ENCODE measurements around the gene LRRC45.

Gene LRRC45

GRCh38 chr17:82018989-82019689 lies 4.0 kb upstream of the LRRC45 start:
- H3K9me3 ChIP-seq (ENCODE audit: control insufficient read depth in 5 of 5, low read length in 5 of 5): no peaks in the 10 kb centered on the region
- peak overlapping the region in 1 of 5 donors; percentile 81 for H3K9ac ChIP-seq (ENCODE audit: low read length in 5 of 5)
- no peak overlapping the region for H3K4me3 ChIP-seq (ENCODE audit: low read depth in 1 of 5, low read length in 5 of 5)
- no peak overlapping the region for H3K27ac ChIP-seq (ENCODE audit: low read depth, low read length)
- H3K27me3 ChIP-seq (ENCODE audit: control insufficient read depth in 5 of 5, insufficient read depth in 4 of 5, low read length in 5 of 5): peaks cover 0 to 2% (median 0%) of the 10 kb centered on the region in 5 donors
- H3K4me1 ChIP-seq (ENCODE audit: control insufficient read depth in 5 of 5, insufficient read depth in 5 of 5, low read length in 5 of 5): peaks cover 6 to 32% (median 27%) of the 10 kb centered on the region in 5 donors
- H3K36me3 ChIP-seq (ENCODE audit: control insufficient read depth in 5 of 5, insufficient read depth in 5 of 5, low read length in 5 of 5): peaks cover 0 to 22% (median 11%) of the 10 kb centered on the region in 5 donors

- H3K27me3 ChIP-seq (ENCODE audit: control insufficient read depth in 5 of 5, insufficient read depth in 4 of 5, low read length in 5 of 5): peaks cover 0 to 2% (median 0%) of the 10 kb centered on the region in 5 donors
- no peak overlapping the region for H3K4me3 ChIP-seq (ENCODE audit: low read depth in 1 of 5, low read length in 5 of 5)
- no peak overlapping the region for H3K27ac ChIP-seq (ENCODE audit: low read depth, low read length)
- H3K36me3 ChIP-seq (ENCODE audit: control insufficient read depth in 5 of 5, insufficient read depth in 5 of 5, low read length in 5 of 5): peaks cover 0 to 22% (median 11%) of the 10 kb centered on the region in 5 donors
- peaks cover 6 to 35% (median 31%) of the 10 kb centered on the region in 5 donors for H3K4me1 ChIP-seq (ENCODE audit: control insufficient read depth in 5 of 5, insufficient read depth in 5 of 5, low read length in 5 of 5)
- H3K9ac ChIP-seq (ENCODE audit: low read length in 5 of 5): peak overlapping the region in 1 of 5 donors; percentile 81
- no peaks in the 10 kb centered on the region for H3K9me3 ChIP-seq (ENCODE audit: control insufficient read depth in 5 of 5, low read length in 5 of 5)
Observed at GRCh38 chr17:82019690-82020571, 3.2 kb upstream of the LRRC45 start.

GRCh38 chr17:82020572-82021106 lies 2.5 kb upstream of the LRRC45 start:
- Histone ChIP-seq H3K27ac (ENCODE audit: low read depth, low read length) (no peak overlapping the region), H3K9ac (ENCODE audit: low read length in 5 of 5) (no peak overlapping the region), H3K4me1 (ENCODE audit: control insufficient read depth in 5 of 5, insufficient read depth in 5 of 5, low read length in 5 of 5) (peaks cover 6 to 35% (median 31%) of the 10 kb centered on the region in 5 donors), H3K27me3 (ENCODE audit: control insufficient read depth in 5 of 5, insufficient read depth in 4 of 5, low read length in 5 of 5) (peaks cover 0 to 2% (median 0%) of the 10 kb centered on the region in 5 donors), H3K36me3 (ENCODE audit: control insufficient read depth in 5 of 5, insufficient read depth in 5 of 5, low read length in 5 of 5) (peaks cover 0 to 22% (median 11%) of the 10 kb centered on the region in 5 donors), H3K9me3 (ENCODE audit: control insufficient read depth in 5 of 5, low read length in 5 of 5) (no peaks in the 10 kb centered on the region), H3K4me3 (ENCODE audit: low read depth in 1 of 5, low read length in 5 of 5) (no peak overlapping the region)

- Histone ChIP-seq H3K27ac (ENCODE audit: low read depth, low read length) (no peak overlapping the region), H3K36me3 (ENCODE audit: control insufficient read depth in 5 of 5, insufficient read depth in 5 of 5, low read length in 5 of 5) (peaks cover 0 to 22% (median 11%) of the 10 kb centered on the region in 5 donors), H3K27me3 (ENCODE audit: control insufficient read depth in 5 of 5, insufficient read depth in 4 of 5, low read length in 5 of 5) (peaks cover 0 to 2% (median 0%) of the 10 kb centered on the region in 5 donors), H3K4me3 (ENCODE audit: low read depth in 1 of 5, low read length in 5 of 5) (peak overlapping the region in 4 of 5 donors; percentile 54 to 84 (median 82)), H3K9me3 (ENCODE audit: control insufficient read depth in 5 of 5, low read length in 5 of 5) (no peaks in the 10 kb centered on the region), H3K9ac (ENCODE audit: low read length in 5 of 5) (peak overlapping the region in 4 of 5 donors; percentile 72 to 85 (median 74)), H3K4me1 (ENCODE audit: control insufficient read depth in 5 of 5, insufficient read depth in 5 of 5, low read length in 5 of 5) (peaks cover 6 to 35% (median 31%) of the 10 kb centered on the region in 5 donors)
Observed at GRCh38 chr17:82021107-82021899, 1.8 kb upstream of the LRRC45 start.

DNA sequence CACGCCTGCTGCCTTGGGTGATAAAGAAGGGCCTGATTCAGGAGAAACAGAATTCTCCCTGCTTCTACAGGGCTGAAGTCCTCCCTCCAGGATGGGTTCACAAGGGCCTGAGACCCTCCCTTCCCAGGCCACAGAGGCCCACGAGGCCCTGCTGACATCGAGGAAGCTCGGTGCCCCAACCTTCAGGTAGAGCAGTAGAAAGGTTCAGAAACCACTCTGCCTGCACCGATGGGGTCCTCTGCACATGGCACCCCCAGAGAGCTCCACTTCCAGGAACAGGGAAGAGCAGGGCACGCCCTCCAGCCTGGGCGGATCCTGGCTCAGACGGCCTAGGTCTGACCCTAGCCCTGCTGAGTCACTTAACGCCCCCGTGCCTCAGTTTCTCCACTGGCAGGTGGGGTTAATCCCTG lies 1.2 kb upstream of the LRRC45 start:
- H3K9ac ChIP-seq (ENCODE audit: low read length in 5 of 5): peak overlapping the region in 4 of 5 donors; percentile 72 to 85 (median 74)
- peaks cover 0 to 22% (median 11%) of the 10 kb centered on the region in 5 donors for H3K36me3 ChIP-seq (ENCODE audit: control insufficient read depth in 5 of 5, insufficient read depth in 5 of 5, low read length in 5 of 5)
- H3K4me1 ChIP-seq (ENCODE audit: control insufficient read depth in 5 of 5, insufficient read depth in 5 of 5, low read length in 5 of 5): peaks cover 6 to 35% (median 31%) of the 10 kb centered on the region in 5 donors
- H3K9me3 ChIP-seq (ENCODE audit: control insufficient read depth in 5 of 5, low read length in 5 of 5): no peaks in the 10 kb centered on the region
- H3K27me3 ChIP-seq (ENCODE audit: control insufficient read depth in 5 of 5, insufficient read depth in 4 of 5, low read length in 5 of 5): peaks cover 0 to 2% (median 0%) of the 10 kb centered on the region in 5 donors
- no peak overlapping the region for H3K27ac ChIP-seq (ENCODE audit: low read depth, low read length)
- peak overlapping the region; percentile 54 to 84 (median 81) for H3K4me3 ChIP-seq (ENCODE audit: low read depth in 1 of 5, low read length in 5 of 5)

- Histone ChIP-seq H3K27ac (ENCODE audit: low read depth, low read length) (no peak within 1 kb of the TSS), H3K36me3 (ENCODE audit: control insufficient read depth in 5 of 5, insufficient read depth in 5 of 5, low read length in 5 of 5) (peaks cover 0 to 21% (median 10%) of the 10 kb centered on the region in 5 donors), H3K9me3 (ENCODE audit: control insufficient read depth in 5 of 5, low read length in 5 of 5) (no peaks in the 10 kb centered on the region), H3K9ac (ENCODE audit: low read length in 5 of 5) (peak within 1 kb of the TSS in 4 of 5 donors; percentile 72 to 85 (median 74)), H3K4me1 (ENCODE audit: control insufficient read depth in 5 of 5, insufficient read depth in 5 of 5, low read length in 5 of 5) (peaks cover 6 to 35% (median 31%) of the 10 kb centered on the region in 5 donors), H3K4me3 (ENCODE audit: low read depth in 1 of 5, low read length in 5 of 5) (peak within 1 kb of the TSS; percentile 54 to 85 (median 81)), H3K27me3 (ENCODE audit: control insufficient read depth in 5 of 5, insufficient read depth in 4 of 5, low read length in 5 of 5) (peaks cover 0 to 2% (median 0%) of the 10 kb centered on the region in 5 donors)
Observed at GRCh38 chr17:82022310-82022980, 660 bp upstream of the LRRC45 start, which contains the start of gene CENPX. CENPX (minus strand) TSS chr17:82022878; CDS start chr17:82022861, 17 bp downstream.

- peak overlapping the region in 4 of 5 donors; percentile 22 to 83 (median 58) for H3K9ac ChIP-seq (ENCODE audit: low read length in 5 of 5)
- H3K27me3 ChIP-seq (ENCODE audit: control insufficient read depth in 5 of 5, insufficient read depth in 4 of 5, low read length in 5 of 5): peaks cover 0 to 2% (median 0%) of the 10 kb centered on the region in 5 donors
- H3K9me3 ChIP-seq (ENCODE audit: control insufficient read depth in 5 of 5, low read length in 5 of 5): no peaks in the 10 kb centered on the region
- peaks cover 0 to 11% (median 3%) of the 10 kb centered on the region in 5 donors for H3K36me3 ChIP-seq (ENCODE audit: control insufficient read depth in 5 of 5, insufficient read depth in 5 of 5, low read length in 5 of 5)
- peaks cover 6 to 35% (median 31%) of the 10 kb centered on the region in 5 donors for H3K4me1 ChIP-seq (ENCODE audit: control insufficient read depth in 5 of 5, insufficient read depth in 5 of 5, low read length in 5 of 5)
- H3K4me3 ChIP-seq (ENCODE audit: low read depth in 1 of 5, low read length in 5 of 5): peak overlapping the region; percentile 45 to 85 (median 76)
- H3K27ac ChIP-seq (ENCODE audit: low read depth, low read length): no peak overlapping the region
Observed at GRCh38 chr17:82023447-82024241, 539 bp downstream of the LRRC45 start.

DNA sequence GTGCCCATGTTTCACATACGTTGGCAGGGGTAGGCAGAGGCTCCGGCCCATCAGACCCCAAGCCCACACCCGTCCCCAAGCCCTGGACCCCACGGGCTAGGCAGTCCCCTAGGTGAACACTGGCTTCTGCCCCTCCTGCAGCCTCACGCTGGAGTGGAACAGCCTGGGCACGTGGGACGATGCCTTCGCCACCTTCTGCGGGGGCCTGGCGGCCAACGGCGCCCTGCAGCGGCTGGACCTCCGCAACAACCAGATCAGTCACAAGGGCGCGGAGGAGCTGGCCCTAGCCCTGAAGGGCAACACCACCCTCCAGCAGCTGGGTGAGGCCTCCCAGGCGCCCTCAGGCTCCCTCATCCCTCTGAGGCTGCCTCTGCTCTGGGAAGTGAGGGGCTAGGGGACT lies 1.8 kb downstream of the LRRC45 start:
- Histone ChIP-seq H3K27ac (ENCODE audit: low read depth, low read length) (no peak overlapping the region), H3K27me3 (ENCODE audit: control insufficient read depth in 5 of 5, insufficient read depth in 4 of 5, low read length in 5 of 5) (no peaks in the 10 kb centered on the region), H3K9me3 (ENCODE audit: control insufficient read depth in 5 of 5, low read length in 5 of 5) (no peaks in the 10 kb centered on the region), H3K36me3 (ENCODE audit: control insufficient read depth in 5 of 5, insufficient read depth in 5 of 5, low read length in 5 of 5) (peaks cover 0 to 7% (median 0%) of the 10 kb centered on the region in 5 donors), H3K4me3 (ENCODE audit: low read depth in 1 of 5, low read length in 5 of 5) (no peak overlapping the region), H3K9ac (ENCODE audit: low read length in 5 of 5) (no peak overlapping the region), H3K4me1 (ENCODE audit: control insufficient read depth in 5 of 5, insufficient read depth in 5 of 5, low read length in 5 of 5) (peaks cover 3 to 36% (median 32%) of the 10 kb centered on the region in 5 donors)

Data from subcutaneous abdominal adipose tissue (tissue), 5 donors.